ENCODE data around the gene FGF14.
"Not testable (repeated sequence)": the region's sequence is repeated elsewhere in the genome, so short reads cannot be mapped to it uniquely, and the experiment has no call there.

Gene FGF14

DNA sequence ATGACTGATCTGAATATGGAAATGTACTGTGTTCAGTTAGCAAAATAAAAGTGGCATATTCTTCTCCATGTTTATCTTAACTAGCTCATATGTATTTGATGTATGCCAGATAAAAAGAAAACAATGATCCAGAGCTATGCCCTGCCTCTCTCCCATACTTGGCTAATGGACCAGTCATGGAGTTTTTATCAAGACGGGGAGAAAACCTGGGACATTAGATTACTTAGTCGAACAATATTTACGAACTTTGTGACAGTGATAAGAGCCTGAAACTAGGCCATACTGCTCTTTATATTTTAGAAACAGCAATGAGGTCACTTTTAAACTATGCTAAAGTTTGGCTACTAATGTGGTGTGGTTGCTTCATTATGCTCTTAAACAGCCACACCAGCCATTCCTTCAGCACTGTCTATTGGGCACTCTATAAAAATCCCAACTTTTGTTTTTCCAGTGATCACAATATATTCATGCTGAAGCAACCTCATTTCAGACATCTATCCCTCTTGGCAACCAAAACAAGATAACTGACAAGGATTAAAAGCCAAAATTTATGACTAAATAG lies 265.0 kb downstream of the FGF14 start:
- no peak for DNase-seq (ENCODE audit: low read depth)

DNA sequence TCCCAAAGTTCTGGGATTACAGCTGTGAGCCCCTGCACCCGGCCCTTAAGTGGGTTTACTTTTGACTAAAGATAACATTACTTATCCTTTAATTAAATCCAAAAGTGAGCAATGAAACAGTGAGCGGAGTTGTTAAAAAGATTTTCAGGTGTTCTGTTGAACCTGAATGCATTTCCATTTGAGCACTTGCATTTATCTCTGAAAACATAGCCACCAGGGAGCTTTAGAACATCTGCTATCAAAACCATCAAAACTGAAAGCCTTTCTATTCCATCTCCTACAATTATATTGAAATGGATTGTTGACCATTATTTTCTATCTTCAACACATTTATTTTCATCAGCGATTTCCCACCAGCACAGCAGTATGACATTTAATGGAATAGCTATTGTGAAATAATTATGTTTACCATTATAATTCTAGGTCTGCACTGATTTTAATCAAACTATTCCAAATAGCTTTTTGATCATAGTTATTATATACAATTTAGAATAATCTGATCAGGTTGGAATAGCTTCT lies 269.0 kb downstream of the FGF14 start:
- DNase-seq (ENCODE audit: low read depth) = no peak

DNA sequence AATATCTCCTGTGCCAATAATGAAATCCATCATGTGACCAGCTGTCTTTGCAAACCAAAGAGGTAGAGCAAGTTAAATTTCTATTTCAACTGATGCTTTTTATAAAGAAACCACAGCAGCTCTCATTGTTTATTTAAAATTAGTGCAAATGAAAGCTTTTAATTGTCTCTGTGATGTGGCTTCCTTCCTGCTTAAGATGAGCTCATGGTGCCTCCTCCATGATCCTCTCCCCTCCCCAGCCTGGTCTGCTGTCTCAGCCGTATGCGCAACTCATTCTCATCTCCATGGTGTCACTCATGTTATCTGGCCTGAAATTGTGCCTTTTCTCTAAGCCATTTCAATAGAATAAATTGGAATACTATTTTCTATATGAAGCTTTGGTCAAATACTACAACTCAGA lies 270.6 kb downstream of the FGF14 start:
- no peak for DNase-seq (ENCODE audit: low read depth)

- DNase-seq (ENCODE audit: low read depth) = no peak
Observed at GRCh38 chr13:102128216-102128810, 273.5 kb downstream of the FGF14 start.

DNA sequence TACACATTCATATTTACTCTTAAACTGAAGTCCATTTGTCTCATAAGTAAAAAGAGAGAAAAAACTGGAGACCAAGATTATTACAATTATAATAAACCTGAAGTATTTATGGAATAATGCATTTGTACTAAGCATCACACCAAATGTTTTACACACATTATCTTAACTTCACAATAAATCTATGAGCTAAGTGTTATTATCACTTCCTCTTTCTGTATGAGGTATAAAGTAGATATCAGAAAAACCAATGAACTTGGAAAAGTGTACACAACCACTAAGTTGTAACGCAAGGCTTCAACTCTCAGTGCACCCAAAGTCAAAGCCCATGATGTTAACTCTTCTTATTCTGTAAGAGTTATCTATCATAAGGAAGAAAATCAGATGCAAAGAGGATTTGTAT lies 274.7 kb downstream of the FGF14 start:
- DNase-seq (ENCODE audit: low read depth) = no peak

GRCh38 chr13:102122147-102122546 lies 279.7 kb downstream of the FGF14 start:
- DNase-seq (ENCODE audit: low read depth) = no peak

GRCh38 chr13:102117175-102117831 lies 284.5 kb downstream of the FGF14 start:
- DNase-seq (ENCODE audit: low read depth) = no peak

DNA sequence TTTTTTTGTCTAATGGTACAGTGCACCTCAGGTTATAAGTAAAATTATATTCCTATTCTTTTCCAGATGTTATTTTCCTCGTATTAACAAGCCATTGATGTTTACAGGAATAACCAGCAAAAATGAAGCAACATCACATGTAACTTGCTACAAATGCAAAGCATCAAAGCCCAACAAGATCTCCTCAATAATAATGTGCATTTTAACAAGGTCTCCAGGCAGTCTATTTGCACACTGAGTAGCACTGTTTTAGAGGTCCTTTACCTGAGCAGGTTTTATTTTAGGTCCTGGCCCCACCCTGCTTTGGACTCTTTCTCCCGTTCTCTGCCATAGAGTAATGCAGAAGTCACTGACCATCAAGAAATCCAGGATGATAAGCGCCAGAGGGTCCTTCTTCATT lies 298.4 kb downstream of the FGF14 start:
- DNase-seq (ENCODE audit: low read depth) = no peak

- no peak for DNase-seq (ENCODE audit: low read depth)
Observed at GRCh38 chr13:102100234-102100633, 301.6 kb downstream of the FGF14 start.

GRCh38 chr13:102097708-102098107 lies 304.1 kb downstream of the FGF14 start:
- DNase-seq (ENCODE audit: low read depth) = no peak

DNA sequence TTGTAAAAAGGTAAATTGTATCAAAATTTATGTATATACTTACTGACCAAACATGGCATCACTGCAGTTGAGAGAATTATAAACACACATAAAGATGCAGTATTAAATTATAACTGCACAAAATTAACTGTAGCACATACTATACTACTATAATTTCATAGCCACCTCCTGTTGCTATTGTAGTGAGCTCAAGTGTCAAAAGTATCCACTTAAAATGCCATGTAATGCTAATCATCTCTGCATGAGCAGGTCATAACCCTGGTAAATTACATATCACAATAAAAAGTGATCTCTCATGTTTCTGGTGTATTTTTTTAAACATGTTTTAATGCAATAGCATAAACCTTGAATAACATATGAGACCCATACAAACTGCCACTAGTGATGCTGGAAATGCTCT lies 308.6 kb downstream of the FGF14 start:
- not testable (repeated sequence) for DNase-seq (ENCODE audit: low read depth)

- no peak for DNase-seq (ENCODE audit: low read depth)
Observed at GRCh38 chr13:102091231-102091630, 310.6 kb downstream of the FGF14 start.

- no peak for DNase-seq (ENCODE audit: low read depth)
Observed at GRCh38 chr13:102090532-102090931, 311.3 kb downstream of the FGF14 start.

GRCh38 chr13:102089722-102090121 lies 312.1 kb downstream of the FGF14 start:
- no peak for DNase-seq (ENCODE audit: low read depth)

DNA sequence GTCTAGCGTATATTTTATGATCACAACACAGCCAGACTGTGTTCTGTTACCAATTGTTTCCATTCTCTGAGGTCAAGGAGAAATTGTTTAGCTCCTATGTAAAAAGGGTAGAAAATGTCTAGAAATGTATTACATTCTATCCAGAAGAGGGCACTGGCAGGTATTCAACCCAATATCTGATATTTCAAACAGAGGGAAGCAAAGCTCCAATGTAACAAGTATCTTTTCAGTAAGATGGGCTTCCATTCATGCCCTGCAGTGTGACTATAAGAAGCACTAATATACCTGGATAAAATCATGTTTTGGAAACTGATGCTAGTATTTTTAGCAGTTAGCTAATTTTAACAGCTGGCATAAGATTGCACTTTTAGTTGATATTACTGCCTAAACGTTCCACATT lies 312.7 kb downstream of the FGF14 start:
- DNase-seq (ENCODE audit: low read depth) = no peak

GRCh38 chr13:102073251-102073650 lies 328.6 kb downstream of the FGF14 start:
- DNase-seq (ENCODE audit: low read depth) = no peak

DNA sequence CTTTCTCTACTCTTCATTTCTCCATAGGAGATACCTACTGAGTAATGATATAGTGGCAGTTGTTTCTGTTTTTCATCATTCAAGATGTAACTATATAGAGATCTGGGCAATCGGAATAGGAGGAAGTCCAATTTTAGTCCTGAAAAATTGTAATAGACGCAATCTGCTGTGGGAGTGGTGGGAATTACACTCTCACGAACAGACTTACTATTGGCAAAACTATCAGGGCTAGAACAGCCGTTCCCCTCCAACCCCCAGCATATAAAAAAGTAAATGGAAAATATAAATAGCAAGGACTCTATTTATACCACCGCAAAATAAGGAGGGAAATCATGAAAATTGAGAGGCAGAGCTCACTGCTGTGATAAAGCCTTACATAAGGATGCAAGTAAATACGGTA lies 330.1 kb downstream of the FGF14 start:
- DNase-seq (ENCODE audit: low read depth) = no peak

DNA sequence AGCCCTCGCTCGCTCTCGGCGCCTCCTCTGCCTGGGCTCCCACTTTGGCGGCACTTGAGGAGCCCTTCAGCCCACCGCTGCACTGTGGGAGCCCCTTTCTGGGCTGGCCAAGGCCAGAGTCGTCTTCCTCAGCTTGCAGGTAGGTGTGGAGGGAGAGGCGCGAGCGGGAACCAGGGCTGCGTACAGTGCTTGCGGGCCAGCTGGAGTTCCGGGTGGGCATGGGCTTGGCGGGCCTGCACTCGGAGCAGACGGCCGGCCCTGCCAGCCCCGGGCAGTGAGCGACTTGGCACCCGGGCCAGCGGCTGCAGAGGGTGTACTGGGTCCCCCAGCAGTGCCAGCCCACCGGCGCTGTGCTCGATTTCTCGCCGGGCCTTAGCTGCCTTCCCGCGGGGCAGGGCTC lies 333.5 kb downstream of the FGF14 start:
- DNase-seq (ENCODE audit: low read depth) = not testable (repeated sequence)

DNA sequence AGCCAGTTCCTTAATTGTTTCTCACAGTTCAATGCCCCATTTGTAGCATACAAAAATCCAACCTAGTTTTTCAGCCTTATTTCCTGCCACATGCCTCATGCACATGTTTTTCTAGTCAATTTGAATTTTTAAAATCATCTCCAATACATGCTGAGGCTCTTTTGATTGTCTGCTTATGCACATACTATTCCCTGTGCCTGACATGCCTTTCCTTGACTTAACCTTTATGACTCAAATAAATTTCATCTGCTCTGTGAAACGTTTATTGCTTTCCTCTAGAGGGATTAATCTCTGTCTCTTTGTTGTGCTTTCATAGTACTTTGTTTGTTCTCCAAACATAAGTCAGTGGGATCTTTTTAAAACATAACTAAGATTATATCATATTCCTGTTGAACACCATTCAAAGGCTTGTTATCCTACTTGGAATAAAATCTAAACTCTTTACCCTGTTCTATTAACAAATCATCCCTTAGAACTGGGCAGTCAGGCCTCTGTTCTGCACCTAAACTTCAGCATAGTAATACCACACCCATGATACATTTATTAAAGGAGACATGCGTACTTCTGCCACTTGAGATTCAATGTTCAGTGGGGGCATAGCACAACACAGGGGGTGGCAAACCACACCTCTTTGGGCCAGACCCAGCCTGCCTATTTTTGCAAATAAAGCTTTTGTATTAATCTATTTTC lies 346.6 kb downstream of the FGF14 start:
- no peak for DNase-seq (ENCODE audit: low read depth)

DNA sequence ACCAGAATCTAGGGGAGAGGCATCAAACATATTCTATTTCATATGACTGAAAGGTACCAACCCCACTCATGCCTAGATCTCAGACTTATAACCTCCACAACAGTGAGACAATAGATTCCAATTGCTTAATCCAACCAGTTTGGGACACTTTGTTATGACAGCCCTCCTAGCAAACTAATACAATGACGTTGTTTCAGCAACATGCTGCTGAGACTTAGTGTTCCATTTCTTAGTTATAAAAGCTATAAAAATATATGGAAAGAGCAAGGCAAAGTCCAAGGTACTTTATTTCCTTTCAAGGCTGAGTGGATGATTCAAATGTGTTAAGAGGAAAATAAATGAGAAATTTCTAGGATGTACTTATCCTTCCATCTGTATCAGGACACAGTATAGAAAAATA lies 352.0 kb downstream of the FGF14 start:
- no peak for DNase-seq (ENCODE audit: low read depth)

DNA sequence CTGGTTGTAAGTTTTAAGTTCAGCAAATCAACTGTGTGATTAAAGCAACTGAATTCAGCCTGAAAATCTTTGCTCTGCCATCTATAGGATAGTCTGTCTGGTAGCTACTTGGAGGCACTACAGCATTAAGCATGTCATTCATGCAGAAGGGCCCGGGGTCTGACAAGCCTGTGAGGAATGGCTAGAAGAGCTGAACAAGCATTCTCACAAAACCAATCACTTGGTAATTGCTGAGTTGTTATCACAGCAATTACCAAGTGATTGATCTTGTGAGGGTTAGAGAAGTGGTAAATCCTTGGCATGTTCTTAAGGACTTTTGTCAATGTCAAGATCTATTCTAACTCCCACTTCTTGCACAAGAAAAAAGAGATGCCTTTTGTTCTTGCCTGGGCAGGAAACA lies 356.1 kb downstream of the FGF14 start:
- DNase-seq (ENCODE audit: low read depth) = no peak

DNA sequence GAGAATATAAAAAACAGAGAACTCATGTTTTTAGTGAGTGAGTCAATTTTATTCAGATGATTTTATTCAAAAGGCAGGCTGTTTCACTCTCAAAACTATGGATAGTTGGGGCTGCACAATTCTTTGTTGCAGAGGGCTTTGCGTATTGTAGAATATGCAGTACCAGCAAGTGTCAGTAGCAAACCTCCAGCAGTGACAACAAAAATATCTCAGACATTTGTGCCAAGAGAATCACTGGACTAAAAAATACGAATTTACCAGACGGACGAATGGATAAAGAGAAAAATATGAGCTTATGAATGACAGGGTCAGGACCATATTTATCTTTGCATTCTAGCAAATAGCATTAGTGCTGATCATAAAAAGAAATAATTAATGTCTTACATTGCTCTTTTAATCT lies 359.1 kb downstream of the FGF14 start:
- no peak for DNase-seq (ENCODE audit: low read depth)

DNA sequence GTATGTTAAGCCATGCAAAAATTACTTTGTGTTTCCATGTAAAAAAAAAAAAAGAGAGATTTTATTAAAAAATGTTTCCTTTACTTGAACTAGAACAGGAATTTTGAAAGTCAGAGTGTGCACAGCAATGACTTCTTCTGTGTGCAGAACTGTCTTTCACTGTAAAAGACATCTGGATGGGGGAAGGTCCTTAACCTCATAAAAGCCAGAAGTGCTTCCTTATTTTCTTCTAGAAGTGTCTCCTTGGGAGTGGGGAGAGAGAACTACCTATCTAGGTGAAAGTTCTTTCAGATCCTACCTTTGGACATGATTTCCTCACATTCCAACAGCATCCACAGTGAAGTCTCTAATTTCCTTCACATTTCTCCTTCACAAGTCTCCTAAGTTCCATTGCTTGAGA lies 360.3 kb downstream of the FGF14 start:
- DNase-seq (ENCODE audit: low read depth) = no peak
